NCI-H2196 treated with DMSO at 0.1 percent for 48 hours (cell line): ENCODE data around the gene TUBB2B.
"Not testable (repeated sequence)": the region's sequence is repeated elsewhere in the genome, so short reads cannot be mapped to it uniquely, and the experiment has no call there.

Experiments used
- DNase-seq: peaks from one replicate; lab custom pipeline; 2025; ENCODE audit not compliant: unreplicated experiment; lab: John Stamatoyannopoulos, UW

Gene TUBB2B

DNA sequence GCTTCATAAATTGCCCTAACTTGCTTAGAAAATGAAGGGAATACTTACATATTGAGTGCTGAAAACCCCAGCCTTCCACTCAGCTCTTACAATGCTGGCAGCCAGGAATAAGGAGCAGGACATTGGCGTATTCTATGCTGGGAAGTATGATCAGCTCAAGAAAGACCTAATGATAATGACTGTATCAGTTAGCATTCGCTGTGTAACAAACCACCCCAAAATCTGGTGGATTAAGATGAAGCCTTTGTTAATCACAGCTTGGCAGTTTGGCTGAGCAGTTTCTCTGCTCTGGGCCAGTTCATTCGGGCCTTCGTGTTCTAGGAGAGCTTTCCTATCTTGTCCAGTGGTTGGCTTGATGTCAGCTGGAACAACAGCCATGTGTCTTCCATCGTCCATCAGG lies 36.7 kb downstream of the TUBB2B start:
- no peak for DNase-seq

- DNase-seq, result no peak
Observed at GRCh38 chr6:3190056-3190455, 37.4 kb downstream of the TUBB2B start.

- DNase-seq, result not testable (repeated sequence)
Observed at GRCh38 chr6:3189192-3189591, 38.3 kb downstream of the TUBB2B start.

DNA sequence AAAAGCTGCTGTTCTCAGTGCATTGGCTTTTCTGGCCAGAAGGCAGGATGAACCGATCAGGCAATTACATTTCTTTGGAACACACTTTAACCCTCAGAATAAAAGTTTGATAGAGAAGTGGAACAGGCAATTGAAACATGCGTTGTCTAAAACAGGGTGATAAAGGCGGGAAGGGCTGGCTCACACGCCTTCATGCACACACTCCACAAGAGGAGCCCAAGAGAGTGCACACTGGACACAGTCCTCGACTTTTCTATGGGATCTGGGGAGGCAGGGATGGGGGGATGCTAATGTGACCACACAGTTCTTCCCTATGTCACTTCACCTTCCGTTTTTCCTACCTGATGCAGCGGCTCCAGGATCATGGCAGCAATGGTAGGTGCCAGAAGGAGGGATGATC lies 39.2 kb downstream of the TUBB2B start:
- DNase-seq, result no peak

GRCh38 chr6:3186974-3187382 lies 40.5 kb downstream of the TUBB2B start:
- no peak for DNase-seq

DNA sequence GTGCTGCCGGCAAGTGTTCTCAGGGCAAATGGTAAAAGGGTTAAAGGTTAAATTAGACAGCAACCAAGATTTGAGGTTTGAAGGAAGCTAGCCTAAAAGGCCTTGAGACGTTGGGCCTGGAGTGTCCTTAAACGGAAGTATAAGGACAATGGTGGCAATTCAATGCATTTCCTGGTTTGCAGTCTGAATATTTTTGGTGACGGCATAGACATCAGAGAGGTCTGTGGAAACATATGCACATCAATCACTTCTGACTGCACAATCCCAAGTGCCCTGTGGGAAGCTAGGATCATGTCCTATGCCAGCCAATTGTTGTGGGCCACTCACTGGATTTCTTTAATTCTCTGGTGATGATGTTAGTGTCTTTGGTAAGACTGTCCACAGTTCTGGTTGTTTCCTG lies 44.4 kb downstream of the TUBB2B start:
- no peak for DNase-seq

GRCh38 chr6:3181105-3181504 lies 46.3 kb downstream of the TUBB2B start:
- DNase-seq, result no peak

DNA sequence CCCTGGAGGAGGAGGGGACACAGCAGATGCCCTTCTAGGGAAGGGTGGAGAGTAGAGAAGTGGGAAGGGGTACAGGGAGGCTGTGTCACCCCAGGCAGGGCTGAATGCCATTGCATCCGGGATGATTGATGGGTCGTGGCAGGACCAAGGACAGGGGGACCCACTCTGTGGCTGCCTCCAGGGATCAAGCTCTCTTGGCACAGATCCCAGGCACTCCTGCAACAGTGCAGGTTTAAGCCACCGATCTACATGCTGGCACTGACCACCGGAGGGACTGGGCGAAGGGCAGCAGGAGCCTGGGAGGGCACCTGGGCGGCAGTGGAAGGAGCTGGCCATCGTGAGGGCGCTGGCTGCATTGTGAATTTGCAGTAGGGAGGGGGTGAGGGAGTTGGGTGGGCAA lies 47.5 kb downstream of the TUBB2B start:
- not testable (repeated sequence) for DNase-seq

GRCh38 chr6:3178666-3179065 lies 48.8 kb downstream of the TUBB2B start:
- not testable (repeated sequence) for DNase-seq

DNA sequence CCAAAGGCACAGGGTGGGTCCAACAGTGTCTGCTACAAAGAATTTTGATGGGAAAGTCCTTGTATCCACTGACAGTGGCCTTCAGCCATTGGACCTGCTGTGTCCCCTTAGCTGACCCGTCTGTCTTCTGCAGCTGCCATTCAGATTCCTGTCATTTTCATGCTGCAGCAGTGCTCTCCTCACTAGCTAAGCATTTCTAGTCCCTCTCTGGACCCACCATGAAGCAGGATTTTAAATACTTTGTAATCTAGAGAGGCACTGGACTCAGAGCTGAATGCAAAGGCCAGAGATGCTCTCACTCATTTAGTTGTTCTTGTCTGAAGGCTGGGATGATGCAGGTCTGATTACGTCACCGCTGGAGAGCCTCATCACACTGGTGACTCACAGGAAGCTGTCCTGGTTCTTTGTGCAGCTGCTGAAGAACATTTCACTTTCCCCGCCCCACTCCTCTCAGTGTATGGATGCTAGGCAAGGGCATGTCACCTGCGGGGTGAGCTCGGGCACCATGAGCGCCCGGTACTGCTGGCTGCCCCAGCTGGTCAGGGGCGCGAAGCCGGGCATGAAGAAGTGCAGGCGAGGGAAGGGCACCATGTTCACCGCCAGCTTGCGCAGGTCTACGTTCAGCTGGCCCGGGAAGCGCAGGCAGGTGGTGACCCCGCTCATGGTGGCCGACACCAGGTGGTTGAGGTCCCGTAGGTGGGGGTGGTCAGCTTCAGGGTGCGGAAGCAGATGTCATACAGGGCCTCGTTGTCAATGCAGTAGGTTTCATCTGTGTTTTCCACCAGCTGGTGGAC lies 50.7 kb downstream of the TUBB2B start:
- peak; percentile 56 for DNase-seq

GRCh38 chr6:3175715-3176402 lies 51.6 kb downstream of the TUBB2B start:
- DNase-seq, result no peak
